WTC11 (cell line): ENCODE data around the gene LYRM2. TPM values are rescaled to one million over a fixed set of nuclear protein-coding genes. Genes with fewer than 3 reads are reported as not detected.

ENCODE experiments used
- ATAC-seq: fragments of 200-7000 bp; cut with Tn5 transposase; 2 replicates; pipeline ENCODE4 v1.10.0; 2021; ENCODE audit warnings: mild to moderate bottlenecking, moderate library complexity
- CTCF ChIA-PET: fragments of 300-600 bp; sonication (Branson Sonifier 250); formaldehyde crosslinking; loops from one replicate; lab custom pipeline; 2021; ENCODE audit warnings: antibody characterized with exemption; lab: Charles Lee
- POLR2A ChIA-PET: fragments of 350-600 bp; sonication (Branson Sonifier 250); formaldehyde crosslinking; loops from one replicate; lab custom pipeline; 2021; ENCODE audit warnings: antibody characterized with exemption; lab: Charles Lee
- DNase-seq: peaks from one replicate; pipeline ENCODE4 v3.0.0; 2021; ENCODE audit warnings: low spot score
- H3K27ac Mint-ChIP-seq: 2 replicates; pipeline ENCODE4 v1.8.0; 2021; ENCODE audit warnings: mixed read lengths
- H3K27me3 Mint-ChIP-seq: 2 replicates; pipeline ENCODE4 v1.8.0; 2021; ENCODE audit warnings: low read depth, mild to moderate bottlenecking, moderate library complexity, mixed read lengths
- H3K36me3 Mint-ChIP-seq: 2 replicates; pipeline ENCODE4 v1.8.0; 2021; ENCODE audit warnings: mixed read lengths
- H3K4me1 Mint-ChIP-seq: 2 replicates; pipeline ENCODE4 v1.8.0; 2022; ENCODE audit warnings: mixed read lengths
- H3K4me3 Mint-ChIP-seq: 2 replicates; pipeline ENCODE4 v1.8.0; 2021; ENCODE audit warnings: mild to moderate bottlenecking, moderate library complexity, mixed read lengths
- H3K9me3 Mint-ChIP-seq: 2 replicates; pipeline ENCODE4 v1.8.0; 2021; ENCODE audit warnings: mixed read lengths
- CREB1 ChIP-seq: sonication (generic); formaldehyde crosslinking; IDR thresholded peaks from 2 replicates; pipeline ENCODE4 v1.8.0; 2023; ENCODE audit warnings: mild to moderate bottlenecking, missing genetic modification reagents
- E2F5 ChIP-seq: sonication (generic); formaldehyde crosslinking; IDR thresholded peaks from 2 replicates; pipeline ENCODE4 v1.8.1; 2022; ENCODE audit warnings: mild to moderate bottlenecking, moderate library complexity, missing genetic modification reagents
- ESRRA ChIP-seq: sonication (generic); formaldehyde crosslinking; IDR thresholded peaks from 2 replicates; pipeline ENCODE4 v1.8.1; 2022; ENCODE audit warnings: mild to moderate bottlenecking, missing genetic modification reagents, borderline replicate concordance
- FOXP4 ChIP-seq: sonication (generic); formaldehyde crosslinking; IDR thresholded peaks from 2 replicates; pipeline ENCODE4 v1.8.0; 2022; ENCODE audit warnings: mild to moderate bottlenecking, missing genetic modification reagents
- GABPB1 ChIP-seq: sonication (generic); formaldehyde crosslinking; IDR thresholded peaks from 2 replicates; pipeline ENCODE4 v1.8.1; 2023; ENCODE audit warnings: mild to moderate bottlenecking, missing genetic modification reagents
- HMGA2 ChIP-seq: fragments of 250-450 bp; sonication (Bioruptor Pico); IDR thresholded peaks from 2 replicates; pipeline ENCODE4 v1.4.0; 2021; ENCODE audit warnings: mild to moderate bottlenecking, moderate library complexity
- IRF1 ChIP-seq: sonication (generic); formaldehyde crosslinking; IDR thresholded peaks from 2 replicates; pipeline ENCODE4 v1.8.0; 2023; ENCODE audit warnings: missing genetic modification reagents
- MXD4 ChIP-seq: fragments of 250-450 bp; sonication (Bioruptor Pico); IDR thresholded peaks from 2 replicates; pipeline ENCODE4 v1.8.0; 2021; ENCODE audit warnings: mild to moderate bottlenecking, moderate library complexity, borderline replicate concordance
- MYBL2 ChIP-seq: sonication (generic); formaldehyde crosslinking; IDR thresholded peaks from 2 replicates; pipeline ENCODE4 v1.8.1; 2023; ENCODE audit warnings: mild to moderate bottlenecking, moderate library complexity, missing genetic modification reagents
- NFE2L1 ChIP-seq: sonication (generic); formaldehyde crosslinking; IDR thresholded peaks from 2 replicates; pipeline ENCODE4 v1.8.1; 2023; ENCODE audit warnings: missing genetic modification reagents
- NFYB ChIP-seq: sonication (generic); formaldehyde crosslinking; conservative IDR thresholded peaks from 2 replicates; pipeline ENCODE4 v1.8.0; 2022; ENCODE audit warnings: low read depth, missing genetic modification reagents
- NR1H2 ChIP-seq: sonication (generic); formaldehyde crosslinking; IDR thresholded peaks from 2 replicates; pipeline ENCODE4 v1.9.0; 2021; ENCODE audit warnings: mild to moderate bottlenecking, moderate library complexity, missing genetic modification reagents
- NR3C1 ChIP-seq: sonication (generic); formaldehyde crosslinking; conservative IDR thresholded peaks from 2 replicates; pipeline ENCODE4 v1.8.1; 2023; ENCODE audit warnings: low read depth, mild to moderate bottlenecking, missing genetic modification reagents
- PRDM15 ChIP-seq: sonication (generic); formaldehyde crosslinking; IDR thresholded peaks from 2 replicates; pipeline ENCODE4 v1.8.0; 2022; ENCODE audit warnings: missing genetic modification reagents
- RORB ChIP-seq: fragments of 250-450 bp; sonication (Bioruptor Pico); IDR thresholded peaks from 2 replicates; pipeline ENCODE4 v1.9.0; 2021; ENCODE audit warnings: mild to moderate bottlenecking
- SOX15 ChIP-seq: fragments of 250-450 bp; sonication (Bioruptor Pico); IDR thresholded peaks from 2 replicates; pipeline ENCODE4 v1.9.0; 2021; ENCODE audit warnings: mild to moderate bottlenecking
- SP1 ChIP-seq: sonication (generic); formaldehyde crosslinking; conservative IDR thresholded peaks from 2 replicates; pipeline ENCODE4 v1.8.1; 2022; ENCODE audit warnings: missing genetic modification reagents
- TEAD1 ChIP-seq: sonication (generic); formaldehyde crosslinking; IDR thresholded peaks from 2 replicates; pipeline ENCODE4 v1.8.0; 2022; ENCODE audit warnings: mild to moderate bottlenecking, missing genetic modification reagents
- TP53 ChIP-seq: sonication (generic); formaldehyde crosslinking; IDR thresholded peaks from 2 replicates; pipeline ENCODE4 v1.8.1; 2023; ENCODE audit warnings: mild to moderate bottlenecking, missing genetic modification reagents
- ZNF317 ChIP-seq: sonication (generic); formaldehyde crosslinking; IDR thresholded peaks from 2 replicates; pipeline ENCODE4 v1.8.1; 2023; ENCODE audit warnings: low read depth, mild to moderate bottlenecking, moderate library complexity, missing genetic modification reagents, borderline replicate concordance
- total RNA-seq: library from RNA; stranded (reverse); gene quantifications from 3 replicates; pipeline ENCODE4 v1.2.3, GENCODE V29; 2021
- TF ChIP-seq, protein P1 (sequence below): sonication (generic); formaldehyde crosslinking; IDR thresholded peaks from 2 replicates; pipeline ENCODE4 v1.8.0; 2022; ENCODE audit warnings: mild to moderate bottlenecking, missing genetic modification reagents
- TF ChIP-seq, protein P2 (sequence below): sonication (generic); formaldehyde crosslinking; IDR thresholded peaks from 2 replicates; pipeline ENCODE4 v1.8.0; 2022; ENCODE audit warnings: mild to moderate bottlenecking, missing genetic modification reagents

The LYRM2 gene
- total RNA-seq, 1 experiment from 2014 or later: 22.2 TPM

DNA sequence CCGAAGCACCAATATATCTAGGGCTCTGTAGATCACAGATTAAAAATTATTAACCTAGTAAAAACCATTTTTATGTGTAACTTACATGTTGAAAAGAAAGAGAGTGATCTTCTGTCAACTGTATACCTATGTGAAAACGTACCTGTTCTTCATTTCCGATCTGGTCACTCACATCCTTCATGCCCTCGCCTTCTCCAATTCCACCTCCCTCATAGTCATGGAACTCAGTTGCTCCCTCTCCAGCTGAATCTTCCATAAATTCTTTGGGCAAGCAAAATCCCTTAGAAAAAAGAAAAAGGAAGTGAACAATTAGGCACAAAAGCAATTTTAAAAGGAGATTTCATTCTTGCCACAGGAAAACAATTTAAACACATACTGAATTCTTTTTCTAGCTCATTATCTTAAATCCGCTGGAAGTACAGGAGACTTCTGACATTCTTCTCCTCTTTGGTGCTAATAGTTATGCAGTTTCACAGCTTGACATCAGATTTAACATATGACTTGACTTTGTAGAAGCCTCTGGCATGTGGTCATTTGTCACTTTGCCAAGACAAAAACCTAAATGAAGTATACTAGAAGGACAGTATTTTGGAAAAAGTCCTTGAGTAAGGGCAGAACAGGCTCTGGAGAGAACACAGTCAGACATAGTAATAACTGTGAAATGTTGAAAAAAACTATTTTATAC, 29.5 kb upstream of the LYRM2 start:
- Mint-ChIP-seq H3K27ac (peak overlapping the region; percentile 89), H3K4me3 (peak overlapping the region; percentile 7)
- no peak for DNase-seq

DNA sequence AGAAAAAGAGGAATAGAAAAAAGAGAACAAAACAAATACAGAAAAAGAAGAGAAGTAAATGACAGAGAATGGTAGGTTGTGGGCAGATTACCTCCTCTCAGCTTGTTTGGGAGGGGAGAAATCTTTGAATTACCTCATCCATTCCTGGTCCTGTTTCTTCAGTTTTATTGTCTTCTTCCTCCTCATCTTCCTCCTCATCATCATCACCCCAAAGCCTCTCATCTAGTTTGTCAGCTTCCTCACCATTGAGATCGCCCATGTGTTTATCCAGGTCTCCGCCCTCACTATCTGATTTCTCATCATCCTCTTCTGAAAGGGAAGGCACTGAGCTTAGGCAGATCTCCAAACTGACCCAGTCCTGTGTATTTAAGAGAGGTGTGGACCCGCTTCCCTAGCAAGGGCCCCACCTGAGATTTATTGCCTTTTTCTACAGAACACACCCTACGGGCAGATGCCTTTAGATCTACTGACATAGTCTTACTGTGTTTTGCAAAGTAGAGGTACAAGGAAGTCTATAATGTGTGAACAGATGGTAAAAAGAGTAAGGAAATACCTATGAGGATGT, 24.2 kb upstream of the LYRM2 start:
- Mint-ChIP-seq H3K4me1 (peaks cover 12% of the 10 kb centered on the region), H3K27me3 (no peaks in the 10 kb centered on the region), H3K36me3 (peaks cover 84% of the 10 kb centered on the region), H3K4me3 (no peak overlapping the region), H3K27ac (peak overlapping the region; percentile 41), H3K9me3 (no peaks in the 10 kb centered on the region)
- ChIA-PET CTCF (no interaction called here), POLR2A (no interaction called here)
- ATAC-seq (no peak), DNase-seq (no peak)
- TF ChIP-seq RORB (CRISPR knock-in tag): no peak
- TF ChIP-seq, protein P1, sequence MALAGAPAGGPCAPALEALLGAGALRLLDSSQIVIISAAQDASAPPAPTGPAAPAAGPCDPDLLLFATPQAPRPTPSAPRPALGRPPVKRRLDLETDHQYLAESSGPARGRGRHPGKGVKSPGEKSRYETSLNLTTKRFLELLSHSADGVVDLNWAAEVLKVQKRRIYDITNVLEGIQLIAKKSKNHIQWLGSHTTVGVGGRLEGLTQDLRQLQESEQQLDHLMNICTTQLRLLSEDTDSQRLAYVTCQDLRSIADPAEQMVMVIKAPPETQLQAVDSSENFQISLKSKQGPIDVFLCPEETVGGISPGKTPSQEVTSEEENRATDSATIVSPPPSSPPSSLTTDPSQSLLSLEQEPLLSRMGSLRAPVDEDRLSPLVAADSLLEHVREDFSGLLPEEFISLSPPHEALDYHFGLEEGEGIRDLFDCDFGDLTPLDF (CRISPR knock-in tag): no peak
- TF ChIP-seq E2F5 (CRISPR knock-in tag): no peak
- no peak for TF ChIP-seq NFYB
- TF ChIP-seq NR1H2 (CRISPR knock-in tag): no peak
- no peak for TF ChIP-seq TEAD1
- TF ChIP-seq, protein P2, sequence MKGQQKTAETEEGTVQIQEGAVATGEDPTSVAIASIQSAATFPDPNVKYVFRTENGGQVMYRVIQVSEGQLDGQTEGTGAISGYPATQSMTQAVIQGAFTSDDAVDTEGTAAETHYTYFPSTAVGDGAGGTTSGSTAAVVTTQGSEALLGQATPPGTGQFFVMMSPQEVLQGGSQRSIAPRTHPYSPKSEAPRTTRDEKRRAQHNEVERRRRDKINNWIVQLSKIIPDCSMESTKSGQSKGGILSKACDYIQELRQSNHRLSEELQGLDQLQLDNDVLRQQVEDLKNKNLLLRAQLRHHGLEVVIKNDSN: no peak
- TF ChIP-seq NR3C1 (CRISPR knock-in tag): no peak
- no peak for TF ChIP-seq MXD4 (CRISPR knock-in tag)
- no peak for TF ChIP-seq PRDM15 (CRISPR knock-in tag)
- TF ChIP-seq FOXP4: no peak
- TF ChIP-seq MYBL2: no peak
- no peak for TF ChIP-seq HMGA2 (CRISPR knock-in tag)
- TF ChIP-seq GABPB1 (CRISPR knock-in tag): no peak
- TF ChIP-seq ESRRA: no peak
- no peak for TF ChIP-seq ZNF317 (CRISPR knock-in tag)
- TF ChIP-seq CREB1 (CRISPR knock-in tag): no peak

More for the DNA sequence above, 29.5 kb upstream of the LYRM2 start:
- peak; percentile 78; the same call in 1 of the 2 replicates for TF ChIP-seq TEAD1
- TF ChIP-seq SOX15 (CRISPR knock-in tag): no peak
- peak; percentile 41; the same call in 1 of the 2 replicates for TF ChIP-seq SP1
- TF ChIP-seq IRF1: no peak
- TF ChIP-seq TP53 (CRISPR knock-in tag): no peak
- TF ChIP-seq NFE2L1 (CRISPR knock-in tag): no peak
- peak; percentile 79 for ATAC-seq
- no peaks in the 10 kb centered on the region for H3K9me3 Mint-ChIP-seq
- H3K4me1 Mint-ChIP-seq: peaks cover 46% of the 10 kb centered on the region
- H3K36me3 Mint-ChIP-seq: peaks cover 77% of the 10 kb centered on the region
- H3K27me3 Mint-ChIP-seq: no peaks in the 10 kb centered on the region
- CTCF ChIA-PET: interaction anchor here (0.9 kb wide), 1 partner anchor 125 kb away, joined by 3 read pairs; no protein-coding TSS in a partner anchor
- POLR2A ChIA-PET: no interaction called here
